Measurements from ENCODE around the gene COX6A2.
A peak's percentile ranks its signal among the peaks of the same experiment; 100 is the strongest.

The COX6A2 gene

GRCh38 chr16:31459687-31460581 is 31.8 kb upstream of the COX6A2 start:
- Histone ChIP-seq H2AFZ (peak overlapping the region; percentile 90), H3K27me3 (ENCODE audit: control insufficient read depth, insufficient read depth, low read length) (no peaks in the 10 kb centered on the region), H3K4me3 (ENCODE audit: low read depth, low read length) (peak overlapping the region; percentile 88), H3K9me3 (ENCODE audit: control insufficient read depth, low read length) (no peaks in the 10 kb centered on the region), H3K9ac (peak overlapping the region; percentile 46), H3K4me1 (peaks cover 17% of the 10 kb centered on the region), H3K27ac (peak overlapping the region; percentile 98), H3K4me2 (ENCODE audit: low read length) (peak overlapping the region; percentile 89), H3K36me3 (ENCODE audit: control insufficient read depth, insufficient read depth, low read length) (no peaks in the 10 kb centered on the region), H3K79me2 (peaks cover 14% of the 10 kb centered on the region)
- TF ChIP-seq CTCF (IDR thresholded peaks at IDR 0.05): no peak

GRCh38 chr16:31458844-31459686 is 30.9 kb upstream of the COX6A2 start, which contains the start of gene ARMC5:
TSS of gene ARMC5 (plus strand) at chr16:31459501. CDS start at chr16:31459525, 24 bp downstream.
- H3K36me3 ChIP-seq (ENCODE audit: control insufficient read depth, insufficient read depth, low read length): no peaks in the 10 kb centered on the region
- no peaks in the 10 kb centered on the region for H3K27me3 ChIP-seq (ENCODE audit: control insufficient read depth, insufficient read depth, low read length)
- H3K4me3 ChIP-seq (ENCODE audit: low read depth, low read length): peak within 1 kb of the TSS; percentile 88
- peaks cover 17% of the 10 kb centered on the region for H3K4me1 ChIP-seq
- H3K9me3 ChIP-seq (ENCODE audit: control insufficient read depth, low read length): no peaks in the 10 kb centered on the region
- peak within 1 kb of the TSS; percentile 89 for H3K4me2 ChIP-seq (ENCODE audit: low read length)
- peak; percentile 71 for TF ChIP-seq CTCF (IDR thresholded peaks at IDR 0.05)
- peak within 1 kb of the TSS; percentile 90 for H2AFZ ChIP-seq
- H3K27ac ChIP-seq: peak within 1 kb of the TSS; percentile 98
- H3K79me2 ChIP-seq: peaks cover 17% of the 10 kb centered on the region
- H3K9ac ChIP-seq: peak within 1 kb of the TSS; percentile 46

- H2AFZ ChIP-seq: peak overlapping the region; percentile 90
- peak overlapping the region; percentile 98 for H3K27ac ChIP-seq
- peaks cover 24% of the 10 kb centered on the region for H3K4me1 ChIP-seq
- no peaks in the 10 kb centered on the region for H3K9me3 ChIP-seq (ENCODE audit: control insufficient read depth, low read length)
- peak overlapping the region; percentile 62 for H3K4me2 ChIP-seq (ENCODE audit: low read length)
- H3K79me2 ChIP-seq: peaks cover 21% of the 10 kb centered on the region
- no peaks in the 10 kb centered on the region for H3K36me3 ChIP-seq (ENCODE audit: control insufficient read depth, insufficient read depth, low read length)
- H3K4me3 ChIP-seq (ENCODE audit: low read depth, low read length): peak overlapping the region; percentile 88
- H3K27me3 ChIP-seq (ENCODE audit: control insufficient read depth, insufficient read depth, low read length): no peaks in the 10 kb centered on the region
- no peak for TF ChIP-seq CTCF (IDR thresholded peaks at IDR 0.05)
- H3K9ac ChIP-seq: peak overlapping the region; percentile 46
These were observed 30.1 kb upstream of the COX6A2 start for GRCh38 chr16:31458073-31458843.

DNA sequence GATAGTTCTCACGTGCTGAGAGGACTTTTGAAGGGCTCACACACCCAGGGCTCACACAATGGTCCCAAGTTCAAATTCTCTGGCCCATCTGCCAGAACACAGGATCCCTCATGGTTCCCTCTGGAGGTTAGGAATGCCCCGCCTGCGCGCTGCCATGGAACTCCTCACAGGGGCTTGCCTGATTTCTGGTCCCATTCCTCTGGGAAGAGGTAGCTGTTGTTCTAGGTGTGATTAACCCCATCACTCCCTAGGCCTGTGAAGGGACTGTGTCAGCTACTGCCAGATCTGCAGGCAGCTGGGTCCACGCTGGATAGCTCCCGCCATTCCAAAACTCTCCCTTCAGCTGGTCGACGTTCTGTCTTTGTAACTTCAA is 28.8 kb upstream of the COX6A2 start:
- Histone ChIP-seq H3K4me3 (ENCODE audit: low read depth, low read length) (peak overlapping the region; percentile 88), H3K9ac (no peak overlapping the region), H2AFZ (no peak overlapping the region), H3K27me3 (ENCODE audit: control insufficient read depth, insufficient read depth, low read length) (no peaks in the 10 kb centered on the region), H3K79me2 (peaks cover 25% of the 10 kb centered on the region), H3K4me1 (peaks cover 37% of the 10 kb centered on the region), H3K27ac (no peak overlapping the region), H3K4me2 (ENCODE audit: low read length) (peak overlapping the region; percentile 62), H3K9me3 (ENCODE audit: control insufficient read depth, low read length) (no peaks in the 10 kb centered on the region), H3K36me3 (ENCODE audit: control insufficient read depth, insufficient read depth, low read length) (no peaks in the 10 kb centered on the region)
- no peak for TF ChIP-seq CTCF (IDR thresholded peaks at IDR 0.05)

Data from parathyroid adenoma (tissue), 2 donors.